Osteoblast (primary cell): ENCODE data around the gene HIPK3. TPM values are rescaled to one million over a fixed set of nuclear protein-coding genes. Genes with fewer than 3 reads are reported as not detected.

Experiments
- DNase-seq: peaks from one replicate; pipeline ENCODE4 v3.0.0; 2011; ENCODE audit warnings: low spot score, mixed read lengths; ENCODE audit not compliant: insufficient read length; ENCODE audit errors: missing footprints
- H2AFZ ChIP-seq: 2 replicates; pipeline ENCODE4 v1.6.0; 2011; ENCODE audit warnings: mild to moderate bottlenecking, low read length
- H3K27ac ChIP-seq: 2 replicates; pipeline ENCODE4 v1.5.1; 2011; ENCODE audit warnings: mild to moderate bottlenecking, low read depth, low read length, moderate library complexity
- H3K27me3 ChIP-seq: 2 replicates; pipeline ENCODE4 v1.6.0; 2012; ENCODE audit warnings: mild to moderate bottlenecking, control low read depth, inconsistent platforms, low read length, moderate library complexity; ENCODE audit not compliant: insufficient read depth
- H3K36me3 ChIP-seq: 2 replicates; pipeline ENCODE4 v1.5.1; 2011; ENCODE audit warnings: mild to moderate bottlenecking, low read length, control low read depth, moderate library complexity; ENCODE audit not compliant: insufficient read depth
- H3K4me1 ChIP-seq: 2 replicates; pipeline ENCODE4 v1.5.1; 2011; ENCODE audit warnings: mild to moderate bottlenecking, low read length, control low read depth, moderate library complexity; ENCODE audit not compliant: insufficient read depth
- H3K4me2 ChIP-seq: 2 replicates; pipeline ENCODE4 v1.6.0; 2011; ENCODE audit warnings: mild to moderate bottlenecking, low read length; ENCODE audit not compliant: insufficient read depth
- H3K4me3 ChIP-seq: fragments of 200-600 bp; sonication (generic); 3 replicates; pipeline ENCODE4 v1.5.1; 2012; ENCODE audit warnings: mild to moderate bottlenecking, low read length, inconsistent platforms; ENCODE audit not compliant: insufficient read depth
- H3K79me2 ChIP-seq: 2 replicates; pipeline ENCODE4 v1.6.0; 2012; ENCODE audit warnings: mild to moderate bottlenecking, low read length, control low read depth, inconsistent platforms; ENCODE audit not compliant: insufficient read depth
- H3K9me3 ChIP-seq: 2 replicates; pipeline ENCODE4 v1.5.1; 2011; ENCODE audit warnings: low read depth, low read length, control low read depth
- H4K20me1 ChIP-seq: 2 replicates; pipeline ENCODE4 v1.6.0; 2012; ENCODE audit warnings: mild to moderate bottlenecking, low read length, control low read depth; ENCODE audit not compliant: insufficient read depth
- CTCF ChIP-seq: IDR thresholded peaks from 2 replicates; pipeline ENCODE4 v1.5.1; 2011; ENCODE audit warnings: mild to moderate bottlenecking, low read depth, low read length, moderate library complexity; ENCODE audit errors: extremely low read depth
- total RNA-seq: library from RNA; depleted of rRNA; stranded (reverse); fragments of >200 nt; gene quantifications from 2 replicates; pipeline ENCODE4 v1.2.3, GENCODE V29; 2012

HIPK3 gene
- total RNA-seq, 1 donor = 195 TPM

- Histone ChIP-seq H3K27me3 (no peaks in the 10 kb centered on the region), H3K4me3 (no peak overlapping the region), H3K9me3 (no peaks in the 10 kb centered on the region), H2AFZ (no peak overlapping the region), H4K20me1 (peaks cover under 1% of the 10 kb centered on the region), H3K4me1 (no peaks in the 10 kb centered on the region), H3K27ac (no peak overlapping the region), H3K36me3 (no peaks in the 10 kb centered on the region), H3K4me2 (no peak overlapping the region), H3K79me2 (peaks cover 36% of the 10 kb centered on the region)
- DNase-seq = no peak
- TF ChIP-seq CTCF = no peak
Observed at GRCh38 chr11:33389635-33390034, 132.5 kb downstream of the HIPK3 start.

DNA sequence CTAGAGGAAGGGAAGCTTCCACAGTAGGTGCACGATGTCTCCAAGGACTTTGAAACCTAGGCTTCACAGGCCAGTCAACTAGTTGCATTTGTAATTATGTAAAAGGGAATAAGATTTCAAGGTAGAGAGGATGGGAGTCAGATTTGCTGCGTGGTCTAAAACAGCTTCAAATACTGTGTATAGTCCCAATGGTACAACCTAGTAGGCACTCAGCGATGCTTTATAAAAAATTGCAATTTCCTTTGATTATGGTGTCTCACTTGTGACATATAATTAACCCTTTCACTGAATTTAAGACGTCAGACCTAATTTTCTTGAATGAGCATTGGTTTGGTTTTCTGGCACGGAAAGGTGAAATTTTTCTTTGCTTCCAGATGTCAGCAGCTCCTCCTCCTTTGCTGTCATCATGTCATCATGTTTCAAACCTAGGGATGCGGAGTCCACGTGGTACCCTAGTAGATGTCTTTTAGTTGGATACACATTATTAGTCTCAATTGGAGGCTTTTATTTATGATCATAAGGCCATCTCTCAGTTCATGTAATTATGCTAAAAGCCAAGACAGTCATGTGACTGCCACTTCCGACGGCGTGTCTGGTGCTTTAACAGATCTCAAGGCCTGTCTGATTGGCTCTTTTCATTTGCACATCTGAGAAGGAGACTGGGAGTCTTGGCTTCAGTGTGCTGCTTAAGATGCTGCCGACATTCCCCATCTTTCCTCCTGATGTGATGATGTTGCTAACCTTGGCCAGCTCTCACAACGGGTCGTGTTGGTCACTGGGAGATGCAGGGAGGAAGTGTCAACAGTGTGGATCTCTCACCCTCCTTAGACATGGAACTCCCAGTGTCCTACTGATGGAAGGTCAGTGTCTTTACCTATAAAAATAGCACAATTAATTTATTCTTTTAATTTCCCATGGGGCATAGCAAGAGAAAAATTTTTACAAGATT lies 134.0 kb downstream of the HIPK3 start:
- Histone ChIP-seq H3K27ac (no peak overlapping the region), H3K79me2 (peaks cover 36% of the 10 kb centered on the region), H3K4me3 (no peak overlapping the region), H2AFZ (no peak overlapping the region), H3K9me3 (no peaks in the 10 kb centered on the region), H4K20me1 (peaks cover 2% of the 10 kb centered on the region), H3K4me1 (no peaks in the 10 kb centered on the region), H3K4me2 (no peak overlapping the region), H3K36me3 (no peaks in the 10 kb centered on the region), H3K27me3 (no peaks in the 10 kb centered on the region)
- no peak for TF ChIP-seq CTCF
- peak; percentile 71 for DNase-seq

DNA sequence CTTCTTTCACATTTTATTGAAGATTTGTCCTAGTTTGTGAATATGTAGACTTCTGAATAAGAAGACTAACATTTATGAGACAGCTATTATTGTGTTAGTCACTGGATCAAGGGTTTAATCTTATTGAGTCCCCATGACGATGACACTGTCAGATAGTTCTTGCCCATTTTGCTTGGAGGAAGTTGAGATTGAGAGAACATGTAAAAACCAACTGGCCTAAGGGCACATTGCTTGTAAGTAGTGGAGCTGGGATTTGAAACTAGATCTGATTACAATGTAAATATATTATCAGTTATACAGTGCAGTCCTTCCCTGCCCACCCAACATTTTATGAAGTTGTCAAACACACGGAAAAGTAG lies 134.7 kb downstream of the HIPK3 start:
- no peak overlapping the region for H2AFZ ChIP-seq
- H3K4me3 ChIP-seq = no peak overlapping the region
- H3K4me2 ChIP-seq = no peak overlapping the region
- no peaks in the 10 kb centered on the region for H3K27me3 ChIP-seq
- no peaks in the 10 kb centered on the region for H3K36me3 ChIP-seq
- TF ChIP-seq CTCF = no peak
- H3K4me1 ChIP-seq = no peaks in the 10 kb centered on the region
- H3K27ac ChIP-seq = no peak overlapping the region
- no peaks in the 10 kb centered on the region for H3K9me3 ChIP-seq
- peaks cover 31% of the 10 kb centered on the region for H3K79me2 ChIP-seq
- peaks cover 2% of the 10 kb centered on the region for H4K20me1 ChIP-seq
- no peak for DNase-seq

DNA sequence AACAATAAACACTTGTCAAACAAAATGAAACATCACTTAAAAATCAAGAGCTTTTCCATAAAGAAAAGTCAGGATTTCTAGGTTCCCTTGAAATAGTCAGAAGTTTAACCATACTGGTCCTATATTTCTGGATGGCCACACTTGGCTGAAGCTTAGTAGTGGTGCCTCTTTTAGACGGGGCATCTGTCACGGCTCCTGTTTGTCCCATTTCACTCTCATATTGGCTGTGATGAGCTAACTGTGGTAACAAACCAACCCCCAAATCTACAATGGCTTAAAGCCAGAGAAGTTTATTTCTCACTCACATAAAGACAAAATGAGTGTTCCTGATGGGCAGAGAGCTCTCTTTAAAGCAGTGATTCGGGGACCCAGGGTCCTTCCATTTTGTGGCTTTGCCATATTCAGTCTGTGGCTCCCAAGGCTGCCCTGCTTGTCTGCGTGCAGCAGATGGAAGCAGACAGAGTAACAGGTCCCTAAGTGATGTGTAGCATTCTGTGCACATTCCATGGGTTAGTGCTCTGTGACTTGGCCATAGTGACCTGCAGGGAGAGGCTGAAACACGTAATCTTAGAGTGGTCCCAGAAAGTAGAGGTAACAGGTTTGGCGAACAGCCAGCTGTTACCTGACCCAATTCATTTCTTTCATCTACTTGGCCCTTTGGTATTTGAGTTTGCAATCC lies 137.4 kb downstream of the HIPK3 start:
- no peaks in the 10 kb centered on the region for H3K9me3 ChIP-seq
- no peak overlapping the region for H3K4me3 ChIP-seq
- H3K36me3 ChIP-seq = no peaks in the 10 kb centered on the region
- H3K4me1 ChIP-seq = no peaks in the 10 kb centered on the region
- H2AFZ ChIP-seq = no peak overlapping the region
- peaks cover 23% of the 10 kb centered on the region for H3K79me2 ChIP-seq
- H3K27ac ChIP-seq = no peak overlapping the region
- H3K27me3 ChIP-seq = no peaks in the 10 kb centered on the region
- H4K20me1 ChIP-seq = peaks cover 2% of the 10 kb centered on the region
- no peak for DNase-seq
- H3K4me2 ChIP-seq = no peak overlapping the region
- TF ChIP-seq CTCF = no peak
